Sigmoid colon (tissue), 7 donors: ENCODE results near the gene KRTAP10-6. TPM values are rescaled to one million over a fixed set of nuclear protein-coding genes. Genes with fewer than 3 reads are reported as not detected.

Experiments used
- DNase-seq: peaks from one replicate; pipeline ENCODE4 v3.0.0-alpha.2; 2019
- H3K27ac ChIP-seq, 4 donors: fragments of 200-600 bp; sonication (generic); one replicate each; pipeline ENCODE4 v1.5.1; 2016 to 2019; ENCODE audit warnings: mild to moderate bottlenecking in 1 of 4
- H3K27me3 ChIP-seq, 3 donors: fragments of 200-600 bp; sonication (generic); one replicate each; pipeline ENCODE4 v1.5.1; 2019; ENCODE audit warnings: mild to moderate bottlenecking in 1 of 3
- H3K36me3 ChIP-seq, 4 donors: fragments of 200-600 bp; sonication (generic); one replicate each; pipeline ENCODE4 v1.5.1; 2016 to 2019
- H3K4me1 ChIP-seq, 4 donors: fragments of 200-600 bp; sonication (generic); one replicate each; pipeline ENCODE4 v1.5.1; 2017 to 2019
- H3K4me3 ChIP-seq, 4 donors: fragments of 200-600 bp; sonication (generic); one replicate each; pipeline ENCODE4 v1.5.1; 2017 to 2019; ENCODE audit warnings: mild to moderate bottlenecking in 2 of 4, moderate library complexity in 1 of 4
- H3K9me3 ChIP-seq, 4 donors: fragments of 200-600 bp in 3 of 4; sonication (generic) in 3 of 4; one replicate each; pipeline versions ENCODE4 v1.5.1 to v1.6.1; 2013 to 2019
- EP300 ChIP-seq, 4 donors: sonication (generic); formaldehyde crosslinking; IDR thresholded peaks; one replicate each; pipeline ENCODE4 v1.6.1; 2017; ENCODE audit warnings: antibody characterized with exemption in 4 of 4
- POLR2A ChIP-seq, 2 donors: fragments of 450-650 bp; IDR thresholded peaks; one replicate each; pipeline ENCODE4 v1.6.1; 2016; ENCODE audit warnings: antibody characterized with exemption in 2 of 2, mild to moderate bottlenecking in 2 of 2, moderate library complexity in 2 of 2
- POLR2AphosphoS5 ChIP-seq, 4 donors: sonication (generic); formaldehyde crosslinking; IDR thresholded peaks; one replicate each; pipeline ENCODE4 v1.6.1; 2017; ENCODE audit warnings: antibody characterized with exemption in 4 of 4
- WGBS, 2 donors: extraction: QIAGEN DNeasy Blood & Tissue Kit; methylation state at CpG; one replicate each; pipeline ENCODE4 v1.1.7; 2013; 5-methylcytosine and 5-hydroxymethylcytosine counted together
- intact Hi-C: fragments of 100-400 bp; cut with DNase I; formaldehyde crosslinking; loops from one replicate; pipeline ENCODE4 v1.15.1; 2023
- polyA plus RNA-seq, 3 donors: library from polyadenylated mRNA; stranded (reverse); fragments of 200-250 nt; gene quantifications; one replicate each; pipeline ENCODE4 v1.2.3, GENCODE V29; 2013
- total RNA-seq, 4 donors: library from RNA; depleted of rRNA; stranded (reverse); fragments of >200 nt; gene quantifications; one replicate each; pipeline ENCODE4 v1.1.0, GENCODE V29; 2016
- TF ChIP-seq, protein P1 (sequence below), 4 experiments: fragments of 450-650 bp in 3 of 4; fragments of 200-600 bp in 1 of 4; IDR thresholded peaks; one replicate each; pipeline ENCODE4 v1.5.1; 2016 to 2019; ENCODE audit warnings: antibody characterized with exemption in 4 of 4, mild to moderate bottlenecking in 3 of 4, moderate library complexity in 2 of 4
- donor health status: healthy with polysubstance abuse.
- donor health status: Bipolar disorder and iron deficiency.
- donor health status: healthy.

KRTAP10-6 gene
- total and polyA plus RNA-seq, 7 donors = not detected

GRCh38 chr21:44571844-44572782, 20.2 kb downstream of the KRTAP10-6 start:
- no peaks in the 10 kb centered on the region for H3K4me1 ChIP-seq
- WGBS, 2 donors = 90 to 91% methylated on average over 40 of the region's 40 CpGs
- peaks cover 0 to 3% (median 0%) of the 10 kb centered on the region in 4 donors for H3K9me3 ChIP-seq
- no peak overlapping the region for H3K4me3 ChIP-seq
- DNase-seq = peak; percentile 57
- TF ChIP-seq, protein P1, sequence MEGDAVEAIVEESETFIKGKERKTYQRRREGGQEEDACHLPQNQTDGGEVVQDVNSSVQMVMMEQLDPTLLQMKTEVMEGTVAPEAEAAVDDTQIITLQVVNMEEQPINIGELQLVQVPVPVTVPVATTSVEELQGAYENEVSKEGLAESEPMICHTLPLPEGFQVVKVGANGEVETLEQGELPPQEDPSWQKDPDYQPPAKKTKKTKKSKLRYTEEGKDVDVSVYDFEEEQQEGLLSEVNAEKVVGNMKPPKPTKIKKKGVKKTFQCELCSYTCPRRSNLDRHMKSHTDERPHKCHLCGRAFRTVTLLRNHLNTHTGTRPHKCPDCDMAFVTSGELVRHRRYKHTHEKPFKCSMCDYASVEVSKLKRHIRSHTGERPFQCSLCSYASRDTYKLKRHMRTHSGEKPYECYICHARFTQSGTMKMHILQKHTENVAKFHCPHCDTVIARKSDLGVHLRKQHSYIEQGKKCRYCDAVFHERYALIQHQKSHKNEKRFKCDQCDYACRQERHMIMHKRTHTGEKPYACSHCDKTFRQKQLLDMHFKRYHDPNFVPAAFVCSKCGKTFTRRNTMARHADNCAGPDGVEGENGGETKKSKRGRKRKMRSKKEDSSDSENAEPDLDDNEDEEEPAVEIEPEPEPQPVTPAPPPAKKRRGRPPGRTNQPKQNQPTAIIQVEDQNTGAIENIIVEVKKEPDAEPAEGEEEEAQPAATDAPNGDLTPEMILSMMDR (IDR thresholded peaks at IDR 0.05) = no peak
- TF ChIP-seq EP300 (IDR thresholded peaks at IDR 0.05) = no peak
- TF ChIP-seq POLR2A (IDR thresholded peaks at IDR 0.05) = no peak
- no peak for TF ChIP-seq POLR2AphosphoS5 (IDR thresholded peaks at IDR 0.05)
- no peak overlapping the region for H3K27ac ChIP-seq
- intact Hi-C loops = no loop called here
- H3K27me3 ChIP-seq = peaks cover 0 to 14% (median 0%) of the 10 kb centered on the region in 3 donors
- H3K36me3 ChIP-seq = no peaks in the 10 kb centered on the region

DNA sequence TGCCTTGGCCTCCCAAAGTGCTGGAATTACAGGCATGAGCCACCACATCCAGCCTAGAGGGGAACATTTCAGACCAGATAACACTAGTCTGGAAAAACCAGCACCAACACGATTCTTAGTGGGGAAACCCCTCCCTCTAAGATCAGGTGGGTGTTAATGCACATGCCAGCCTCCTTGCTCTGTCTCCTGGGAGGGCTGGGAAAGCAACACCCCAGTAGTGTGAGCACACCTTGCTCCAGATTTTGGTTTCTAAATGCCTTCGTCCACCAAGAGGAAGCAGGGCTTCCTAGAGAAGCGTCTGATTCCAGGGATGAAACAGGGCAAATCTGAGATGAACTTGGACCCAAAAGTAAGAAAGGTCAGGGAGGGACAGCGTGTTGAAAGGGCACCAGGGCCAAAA, 21.0 kb downstream of the KRTAP10-6 start:
- no peaks in the 10 kb centered on the region for H3K36me3 ChIP-seq
- no peak overlapping the region for H3K4me3 ChIP-seq
- 68 to 81% methylated on average over 4 of the region's 4 CpGs for WGBS, 2 donors
- TF ChIP-seq POLR2AphosphoS5 (IDR thresholded peaks at IDR 0.05) (no peak), EP300 (IDR thresholded peaks at IDR 0.05) (no peak), POLR2A (IDR thresholded peaks at IDR 0.05) (no peak)
- TF ChIP-seq, protein P1 (IDR thresholded peaks at IDR 0.05) = no peak
- DNase-seq = no peak
- peaks cover 0 to 3% (median 0%) of the 10 kb centered on the region in 4 donors for H3K9me3 ChIP-seq
- no peak overlapping the region for H3K27ac ChIP-seq
- intact Hi-C loops = no loop called here
- peaks cover 0 to 14% (median 0%) of the 10 kb centered on the region in 3 donors for H3K27me3 ChIP-seq
- no peaks in the 10 kb centered on the region for H3K4me1 ChIP-seq

DNA sequence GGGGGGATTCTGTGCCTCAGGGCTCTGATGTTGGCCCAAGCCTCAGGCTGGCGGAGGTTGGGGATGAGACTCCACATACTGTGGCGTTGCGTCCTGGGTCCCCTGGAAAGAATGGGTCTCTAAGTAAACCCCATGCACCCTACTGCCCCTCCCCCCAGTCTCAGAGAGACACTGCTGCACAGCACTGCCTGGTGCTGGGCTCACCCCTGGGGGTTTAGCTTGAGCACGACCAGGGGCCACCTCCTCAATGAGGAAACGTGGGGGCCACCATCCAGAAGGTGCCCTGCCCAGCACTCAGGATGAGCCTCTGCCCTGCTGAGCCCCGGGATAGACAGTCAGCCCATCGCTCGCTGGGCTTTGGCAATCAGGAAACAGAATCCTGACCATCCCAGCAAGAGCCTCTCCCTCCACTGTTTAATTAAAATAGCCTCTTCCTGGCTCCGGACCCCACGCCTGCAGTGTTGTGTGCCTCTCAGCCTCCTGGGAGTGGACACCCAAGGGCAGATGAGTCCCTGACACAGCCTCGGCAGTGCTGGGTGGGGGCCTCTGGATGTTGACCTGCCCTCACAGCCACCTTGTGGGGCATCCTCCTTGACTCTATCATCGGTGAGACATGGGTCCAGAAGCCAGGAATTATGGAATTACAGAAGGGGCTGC, 22.3 kb downstream of the KRTAP10-6 start:
- Histone ChIP-seq H3K4me1 (no peaks in the 10 kb centered on the region), H3K27ac (no peak overlapping the region), H3K27me3 (peaks cover 0 to 14% (median 0%) of the 10 kb centered on the region in 3 donors), H3K4me3 (no peak overlapping the region), H3K9me3 (peaks cover 0 to 3% (median 0%) of the 10 kb centered on the region in 4 donors), H3K36me3 (no peaks in the 10 kb centered on the region)
- intact Hi-C loops = no loop called here
- 87 to 88% methylated on average over 12 of the region's 12 CpGs for WGBS, 2 donors
- no peak for TF ChIP-seq POLR2AphosphoS5 (IDR thresholded peaks at IDR 0.05)
- TF ChIP-seq EP300 (IDR thresholded peaks at IDR 0.05) = no peak
- TF ChIP-seq, protein P1 (IDR thresholded peaks at IDR 0.05) = no peak
- TF ChIP-seq POLR2A (IDR thresholded peaks at IDR 0.05) = no peak
- DNase-seq = peak; percentile 62

- intact Hi-C loops = no loop called here
- peak; percentile 44 for DNase-seq
- Histone ChIP-seq H3K36me3 (no peaks in the 10 kb centered on the region), H3K27ac (no peak overlapping the region), H3K4me3 (no peak overlapping the region), H3K27me3 (peaks cover 0 to 14% (median 0%) of the 10 kb centered on the region in 3 donors), H3K4me1 (no peaks in the 10 kb centered on the region), H3K9me3 (peaks cover 0 to 3% (median 0%) of the 10 kb centered on the region in 4 donors)
- TF ChIP-seq EP300 (IDR thresholded peaks at IDR 0.05) = no peak
- TF ChIP-seq POLR2A (IDR thresholded peaks at IDR 0.05) = no peak
- TF ChIP-seq POLR2AphosphoS5 (IDR thresholded peaks at IDR 0.05) = no peak
- TF ChIP-seq, protein P1 (IDR thresholded peaks at IDR 0.05) = no peak
- 58 to 76% methylated on average over 27 of the region's 27 CpGs for WGBS, 2 donors
Observed at GRCh38 chr21:44568667-44569556, 23.4 kb downstream of the KRTAP10-6 start.
